H1 (cell line): ENCODE measurements around the gene PIAS2. TPM values are rescaled to one million over a fixed set of nuclear protein-coding genes. Genes with fewer than 3 reads are reported as not detected.

Source experiments
- CTCF ChIA-PET: fragments of 300-600 bp; sonication (Branson Sonifier 250); formaldehyde crosslinking; loops from one replicate; lab custom pipeline; 2021; ENCODE audit not compliant: partially characterized antibody; lab: Charles Lee
- POLR2A ChIA-PET: fragments of 300-600 bp; sonication (Branson Sonifier 250); formaldehyde crosslinking; loops from one replicate; lab custom pipeline; 2021; ENCODE audit warnings: inconsistent platforms; ENCODE audit not compliant: partially characterized antibody; lab: Charles Lee
- DNase-seq, 2 experiments: peaks; one replicate each; pipeline versions ENCODE4 v3.0.0 to v3.0.0-alpha.2; 2010 to 2022; ENCODE audit warnings: low spot score in 2 of 2, low read depth in 1 of 2, mixed read lengths in 1 of 2
- FAIRE-seq: peaks from 2 replicates; lab custom pipeline; 2011; peaks lifted over from hg19 to GRCh38; lab: Jason Lieb, UNC
- H2AFZ ChIP-seq: 2 replicates; pipeline ENCODE4 v1.8.1; 2012; ENCODE audit warnings: low read length, inconsistent platforms
- H2AK5ac ChIP-seq: 2 replicates; pipeline ENCODE4 v1.6.1; 2013; ENCODE audit warnings: low read depth, low read length
- H2BK120ac ChIP-seq: replicated peaks from 2 replicates; pipeline ENCODE3; 2013; ENCODE audit warnings: low read depth, low read length, inconsistent platforms
- H2BK12ac ChIP-seq: 2 replicates; pipeline ENCODE4 v1.6.1; 2013; ENCODE audit warnings: low read depth, low read length
- H2BK15ac ChIP-seq: 2 replicates; pipeline ENCODE4 v1.6.1; 2013; ENCODE audit warnings: low read length
- H2BK20ac ChIP-seq: 2 replicates; pipeline ENCODE4 v1.6.1; 2013; ENCODE audit warnings: low read length
- H2BK5ac ChIP-seq: 2 replicates; pipeline ENCODE4 v1.6.1; 2013; ENCODE audit warnings: low read depth, low read length
- H3K14ac ChIP-seq: 2 replicates; pipeline ENCODE4 v1.6.1; 2013; ENCODE audit warnings: inconsistent platforms; ENCODE audit not compliant: insufficient read length
- H3K18ac ChIP-seq: 2 replicates; pipeline ENCODE4 v1.6.1; 2013; ENCODE audit warnings: low read length; ENCODE audit errors: extremely low read depth
- H3K23ac ChIP-seq: 2 replicates; pipeline ENCODE4 v1.6.1; 2013; ENCODE audit warnings: inconsistent platforms; ENCODE audit not compliant: insufficient read length
- H3K23me2 ChIP-seq: 2 replicates; pipeline ENCODE4 v1.6.1; 2013; ENCODE audit warnings: low read depth, low read length
- H3K27ac ChIP-seq: 2 replicates; pipeline ENCODE4 v1.6.1; 2011; ENCODE audit warnings: low read depth, low read length, inconsistent platforms
- H3K27me3 ChIP-seq, 4 experiments: replicated peaks in 1 of 4; 1 replicate in 1 of 4; 2 replicates in 3 of 4; pipeline versions ENCODE4 v1.6.1 to v1.8.1; 2011 to 2013; ENCODE audit warnings: low read length in 3 of 4, mild to moderate bottlenecking in 3 of 4, inconsistent platforms in 2 of 4, mixed read lengths in 2 of 4, moderate library complexity in 1 of 4; ENCODE audit not compliant: control insufficient read depth in 3 of 4, insufficient read depth in 3 of 4; ENCODE audit errors: extremely low read depth in 1 of 4
- H3K36me3 ChIP-seq, 4 experiments: 2 replicates each; pipeline versions ENCODE4 v1.6.1 to v1.8.1; 2011 to 2013; ENCODE audit warnings: mild to moderate bottlenecking in 4 of 4, low read length in 3 of 4, moderate library complexity in 2 of 4, control low read depth in 1 of 4, inconsistent platforms in 1 of 4; ENCODE audit not compliant: insufficient read depth in 4 of 4, control insufficient read depth in 2 of 4
- H3K4ac ChIP-seq: replicated peaks from 2 replicates; pipeline ENCODE3; 2013; ENCODE audit warnings: low read length, low read depth, mixed read lengths, inconsistent platforms; ENCODE audit not compliant: insufficient read length
- H3K4me1 ChIP-seq, 4 experiments: replicated peaks in 1 of 4; 1 replicate in 1 of 4; 2 replicates in 3 of 4; pipeline versions ENCODE4 v1.6.1 to v1.8.1; 2011 to 2013; ENCODE audit warnings: low read length in 3 of 4, inconsistent platforms in 2 of 4, mixed read lengths in 1 of 4; ENCODE audit not compliant: insufficient read depth in 4 of 4, control insufficient read depth in 3 of 4
- H3K4me2 ChIP-seq, 2 experiments: 2 replicates each; pipeline versions ENCODE4 v1.6.1 to v1.8.1; 2011 to 2013; ENCODE audit warnings: low read depth in 2 of 2, low read length in 2 of 2, control low read depth in 1 of 2, inconsistent platforms in 1 of 2, mild to moderate bottlenecking in 1 of 2; ENCODE audit not compliant: insufficient read depth in 1 of 2
- H3K4me3 ChIP-seq, 4 experiments: fragments of 200-600, 300-600 bp in 1 of 4; sonication (generic), shearing (Covaris generic), sonication (Bioruptor Twin) in 1 of 4; 2 replicates each; pipeline versions ENCODE4 v1.5.1 to v1.8.1; 2011 to 2016; ENCODE audit warnings: low read length in 4 of 4, low read depth in 3 of 4, control low read depth in 2 of 4, inconsistent platforms in 2 of 4, mild to moderate bottlenecking in 2 of 4, mixed read lengths in 1 of 4, moderate library complexity in 1 of 4; ENCODE audit not compliant: insufficient read depth in 2 of 4; ENCODE audit errors: extremely low read depth in 1 of 4
- H3K56ac ChIP-seq: replicated peaks from 2 replicates; pipeline ENCODE3; 2013; ENCODE audit warnings: low read depth, mild to moderate bottlenecking, mixed read lengths, low read length, inconsistent platforms; ENCODE audit not compliant: insufficient read length
- H3K79me1 ChIP-seq: 2 replicates; pipeline ENCODE4 v1.6.1; 2013; ENCODE audit warnings: low read depth, low read length, control low read depth
- H3K79me2 ChIP-seq, 2 experiments: 2 replicates each; pipeline versions ENCODE4 v1.6.1 to v1.8.1; 2012 to 2013; ENCODE audit warnings: low read length in 2 of 2, mild to moderate bottlenecking in 2 of 2, inconsistent platforms in 1 of 2; ENCODE audit not compliant: insufficient read depth in 2 of 2, control insufficient read depth in 1 of 2
- H3K9ac ChIP-seq, 4 experiments: replicated peaks in 1 of 4; 1 replicate in 1 of 4; 2 replicates in 3 of 4; pipeline versions ENCODE4 v1.6.1 to v1.8.1; 2011 to 2013; ENCODE audit warnings: low read depth in 3 of 4, low read length in 3 of 4, control low read depth in 2 of 4, mild to moderate bottlenecking in 2 of 4, moderate library complexity in 2 of 4, inconsistent platforms in 1 of 4; ENCODE audit errors: extremely low read depth in 1 of 4
- H3K9me3 ChIP-seq, 2 experiments: 2 replicates each; pipeline versions ENCODE4 v1.6.1 to v1.8.1; 2012 to 2013; ENCODE audit warnings: mild to moderate bottlenecking in 2 of 2, moderate library complexity in 2 of 2, control low read depth in 1 of 2, inconsistent platforms in 1 of 2, low read depth in 1 of 2, low read length in 1 of 2, mixed read lengths in 1 of 2; ENCODE audit not compliant: insufficient read depth in 2 of 2
- H4K20me1 ChIP-seq, 2 experiments: replicated peaks in 1 of 2; 2 replicates each; pipeline versions ENCODE3 to v1.8.1; 2011 to 2013; ENCODE audit warnings: inconsistent platforms in 2 of 2, low read length in 2 of 2, mild to moderate bottlenecking in 1 of 2; ENCODE audit not compliant: insufficient read depth in 2 of 2, control insufficient read depth in 1 of 2
- H4K5ac ChIP-seq: 2 replicates; pipeline ENCODE4 v1.6.1; 2013; ENCODE audit warnings: low read length, low read depth, mixed read lengths, inconsistent platforms; ENCODE audit not compliant: insufficient read length
- H4K8ac ChIP-seq: 2 replicates; pipeline ENCODE4 v1.8.0; 2013; ENCODE audit warnings: mild to moderate bottlenecking, moderate library complexity, low read length, inconsistent platforms; ENCODE audit not compliant: insufficient read depth; ENCODE audit errors: extremely low read depth
- H4K91ac ChIP-seq: replicated peaks from 2 replicates; pipeline ENCODE3; 2013; ENCODE audit warnings: low read length, mixed read lengths, inconsistent platforms; ENCODE audit not compliant: insufficient read length
- RBBP5 ChIP-seq: IDR thresholded peaks from 2 replicates; pipeline ENCODE4 v1.7.1; 2012; ENCODE audit warnings: low read depth, mild to moderate bottlenecking, inconsistent platforms, low read length, moderate library complexity, borderline replicate concordance
- YY1 ChIP-seq: IDR thresholded peaks from 2 replicates; pipeline ENCODE4 v1.6.1; 2011; ENCODE audit warnings: low read depth, mild to moderate bottlenecking, low read length
- WGBS, 2 experiments: shearing (Covaris generic) in 1 of 2; methylation state at CpG; one replicate each; pipeline versions ENCODE4 v1.1.6 to v1.1.7; 2013 to 2015; ENCODE audit warnings: low lambda C conversion rate in 2 of 2, mixed read lengths in 2 of 2, inconsistent platforms in 1 of 2, low coverage in 1 of 2, missing lambda C conversion rate in 1 of 2; ENCODE audit not compliant: insufficient replicate concordance in 2 of 2, insufficient coverage in 1 of 2, insufficient read length in 1 of 2; ENCODE audit errors: extremely low coverage in 1 of 2, missing lambda C conversion rate in 1 of 2; 5-methylcytosine and 5-hydroxymethylcytosine counted together
- polyA plus RNA-seq, 7 experiments: library from polyadenylated mRNA; depleted of rRNA in 3 of 7; stranded (reverse) in 5 of 7; unstranded in 2 of 7; fragments of >200 nt in 5 of 7; fragments of 200-250 nt in 2 of 7; gene quantifications; 1 replicate in 5 of 7; 2 replicates in 1 of 7; 4 replicates in 1 of 7; pipeline versions ENCODE4 v1.2.1 to v1.2.3, GENCODE V29; 2011 to 2013; ENCODE audit warnings: missing spikeins in 2 of 7, mixed read lengths in 2 of 7
- total RNA-seq: library from RNA; stranded (reverse); fragmentation: NEBNext Ultra II Directional; extraction: Animal tissue kit (Norgen Biotek cat#: 25700); gene quantifications from 2 replicates; pipeline ENCODE4 v1.2.1, GENCODE V29; 2021

The PIAS2 gene
- total and polyA plus RNA-seq, 2 of the 8 experiments (the other 6 are each of a cell fraction or from before 2014, with no cell fraction given), result 20.1 to 53.9 TPM

DNA sequence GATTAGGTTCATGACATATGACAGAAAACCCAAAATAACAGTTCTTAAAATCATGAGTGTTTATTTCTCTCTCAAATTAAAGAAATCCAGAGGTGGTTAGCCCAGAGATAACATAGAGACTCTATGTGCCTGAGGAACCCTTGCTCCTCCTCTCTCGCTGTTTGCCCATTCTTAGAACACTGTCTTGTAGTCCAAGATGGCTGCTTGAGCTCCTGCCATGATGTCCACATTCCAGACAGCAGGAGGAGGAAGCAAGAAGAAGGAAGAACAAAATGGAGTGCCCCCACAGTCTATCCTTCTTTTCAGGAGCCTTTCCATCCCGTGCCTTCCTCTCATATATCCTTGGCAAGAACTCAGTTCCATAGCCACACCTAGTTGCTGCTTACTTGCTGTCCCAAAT, 146.6 kb downstream of the PIAS2 start:
- FAIRE-seq (no peak), DNase-seq (no peak)
- no peak overlapping the region for H3K4me3 ChIP-seq
- H3K56ac ChIP-seq, result no peak overlapping the region
- 95% methylated on average over 2 of the region's 2 CpGs; no CpG with 5 or more reads in 1 of the 2 experiments for WGBS, 2 experiments
- H3K4me1 ChIP-seq, result peaks cover 5 to 17% (median 12%) of the 10 kb centered on the region in 4 experiments
- H3K27ac ChIP-seq, result no peak overlapping the region
- no peak overlapping the region for H3K9ac ChIP-seq
- no peak overlapping the region for H2BK20ac ChIP-seq
- no peak overlapping the region for H4K91ac ChIP-seq
- no peak overlapping the region for H3K4ac ChIP-seq
- no peak overlapping the region for H2BK5ac ChIP-seq
- TF ChIP-seq RBBP5, result no peak
- TF ChIP-seq YY1, result peak; percentile 68; the same call in 1 of the 2 replicates
- no peak overlapping the region for H4K8ac ChIP-seq
- H4K5ac ChIP-seq, result no peak overlapping the region
- POLR2A ChIA-PET, result no interaction called here
- no peaks in the 10 kb centered on the region for H3K79me1 ChIP-seq
- no peaks in the 10 kb centered on the region; the same call in 1 of the 2 replicates for H3K23me2 ChIP-seq
- H3K14ac ChIP-seq, result no peak overlapping the region
- H3K4me2 ChIP-seq, result no peak overlapping the region
- H2BK15ac ChIP-seq, result no peak overlapping the region
- no peaks in the 10 kb centered on the region for H4K20me1 ChIP-seq
- no peak overlapping the region for H2BK120ac ChIP-seq
- no peak overlapping the region for H3K23ac ChIP-seq
- H3K9me3 ChIP-seq, result no peaks in the 10 kb centered on the region
- no peak overlapping the region; the same call in 1 of the 2 replicates for H2BK12ac ChIP-seq
- no peaks in the 10 kb centered on the region for H3K79me2 ChIP-seq
- peak overlapping the region; percentile 60; the same call in 1 of the 2 replicates for H2AK5ac ChIP-seq
- no peak overlapping the region for H2AFZ ChIP-seq
- H3K27me3 ChIP-seq, result no peaks in the 10 kb centered on the region
- CTCF ChIA-PET, result interaction anchor here (1.2 to 1.9 kb wide), 2 partner anchors 16 to 23 kb away, joined by 3 to 7 read pairs; no protein-coding TSS in a partner anchor
- H3K18ac ChIP-seq, result no peak overlapping the region
- no peaks in the 10 kb centered on the region for H3K36me3 ChIP-seq
